Measurements from ENCODE around the gene APMAP. TPM values are rescaled to one million over a fixed set of nuclear protein-coding genes. Genes with fewer than 3 reads are reported as not detected.

APMAP gene
- total RNA-seq, 1 experiment from 2014 or later, result 67.8 TPM

GRCh38 chr20:24956001-24956841 is 36.3 kb downstream of the APMAP start:
- Histone ChIP-seq H3K14ac (ENCODE audit: insufficient read depth, low read length) (no peak overlapping the region), H3T11ph (ENCODE audit: low read length) (no peak overlapping the region), H2BK5ac (ENCODE audit: insufficient read length, low read length) (no peak overlapping the region), H3K27me3 (ENCODE audit: insufficient read depth, low read length) (no peaks in the 10 kb centered on the region), H3K4me1 (ENCODE audit: insufficient read depth, low read length) (no peaks in the 10 kb centered on the region), H2AK5ac (ENCODE audit: insufficient read length, low read length) (no peak overlapping the region), H2BK120ac (ENCODE audit: low read depth, low read length, poor library complexity, severe bottlenecking) (no peak overlapping the region), H3K23me2 (ENCODE audit: insufficient read length, low read depth, low read length, poor library complexity, severe bottlenecking) (no peaks in the 10 kb centered on the region), H2BK12ac (ENCODE audit: insufficient read length, low read depth, low read length) (no peak overlapping the region), H2BK15ac (ENCODE audit: low read depth, low read length) (no peak overlapping the region), H3K4me2 (ENCODE audit: insufficient read depth, insufficient read length, low read length) (no peak overlapping the region), H3K79me1 (ENCODE audit: insufficient read depth, low read depth, low read length, poor library complexity, severe bottlenecking) (no peaks in the 10 kb centered on the region), H4K8ac (replicated peaks; ENCODE audit: insufficient read length, low read depth, low read length) (no peak overlapping the region), H3K23ac (ENCODE audit: insufficient read length, low read depth, low read length) (no peak overlapping the region), H3K79me2 (ENCODE audit: insufficient read depth, low read length) (no peaks in the 10 kb centered on the region), H3K4ac (ENCODE audit: low read depth, low read length) (no peak overlapping the region), H2AFZ (ENCODE audit: low read length) (no peak overlapping the region), H3K9me3 (ENCODE audit: control insufficient read depth, low read depth, low read length) (no peaks in the 10 kb centered on the region), H4K20me1 (ENCODE audit: control insufficient read depth, insufficient read depth, insufficient read length) (no peaks in the 10 kb centered on the region), H4K5ac (ENCODE audit: insufficient read length, low read depth, low read length) (no peak overlapping the region), H2BK20ac (ENCODE audit: low read depth, low read length, poor library complexity, severe bottlenecking) (no peak overlapping the region), H3K18ac (ENCODE audit: insufficient read length, low read depth, low read length) (no peak overlapping the region), H3K9ac (ENCODE audit: extremely low read depth, insufficient read length, low read length) (no peak overlapping the region), H4K91ac (ENCODE audit: insufficient read length, low read depth, low read length) (no peak overlapping the region), H3K56ac (ENCODE audit: insufficient read length, low read depth, low read length) (no peak overlapping the region), H3K27ac (ENCODE audit: insufficient read length, low read depth, low read length) (no peak overlapping the region)
- Mint-ChIP-seq H3K36me3 (ENCODE audit: insufficient read depth in 1 of 3, low read depth in 3 of 3) (peaks cover 0 to 10% (median 5%) of the 10 kb centered on the region in 3 experiments; a peak in 3 of 7 replicates), H3K27me3 (ENCODE audit: low read depth) (no peaks in the 10 kb centered on the region; the same call in 1 of the 2 replicates), H3K4me1 (peaks cover 6 to 15% of the 10 kb centered on the region in 2 experiments), H3K4me3 (no peak overlapping the region), H3K27ac (peak overlapping the region in 2 of 3 experiments; percentile 11 to 79; a peak in 2 of 7 replicates), H3K9me3 (no peaks in the 10 kb centered on the region; a peak in 1 of 5 replicates)
- WGBS (ENCODE audit: extremely low coverage, insufficient read length, low lambda C conversion rate), result no CpG with 5 or more reads among the region's 22 CpGs
- DNase-seq, result peak; percentile 17
- TF ChIP-seq CTCF (conservative IDR thresholded peaks at IDR 0.05), result no peak
